Measurements from ENCODE around the gene CUL1.
"Not testable (repeated sequence)": the region's sequence is repeated elsewhere in the genome, so short reads cannot be mapped to it uniquely, and the experiment has no call there.

CUL1 gene

GRCh38 chr7:148698007-148698396 lies 701 bp upstream of the CUL1 start:
- DNase-seq = peak; percentile 68

GRCh38 chr7:148699024-148699781 lies 500 bp downstream of the CUL1 start:
- DNase-seq = peak; percentile 56

DNA sequence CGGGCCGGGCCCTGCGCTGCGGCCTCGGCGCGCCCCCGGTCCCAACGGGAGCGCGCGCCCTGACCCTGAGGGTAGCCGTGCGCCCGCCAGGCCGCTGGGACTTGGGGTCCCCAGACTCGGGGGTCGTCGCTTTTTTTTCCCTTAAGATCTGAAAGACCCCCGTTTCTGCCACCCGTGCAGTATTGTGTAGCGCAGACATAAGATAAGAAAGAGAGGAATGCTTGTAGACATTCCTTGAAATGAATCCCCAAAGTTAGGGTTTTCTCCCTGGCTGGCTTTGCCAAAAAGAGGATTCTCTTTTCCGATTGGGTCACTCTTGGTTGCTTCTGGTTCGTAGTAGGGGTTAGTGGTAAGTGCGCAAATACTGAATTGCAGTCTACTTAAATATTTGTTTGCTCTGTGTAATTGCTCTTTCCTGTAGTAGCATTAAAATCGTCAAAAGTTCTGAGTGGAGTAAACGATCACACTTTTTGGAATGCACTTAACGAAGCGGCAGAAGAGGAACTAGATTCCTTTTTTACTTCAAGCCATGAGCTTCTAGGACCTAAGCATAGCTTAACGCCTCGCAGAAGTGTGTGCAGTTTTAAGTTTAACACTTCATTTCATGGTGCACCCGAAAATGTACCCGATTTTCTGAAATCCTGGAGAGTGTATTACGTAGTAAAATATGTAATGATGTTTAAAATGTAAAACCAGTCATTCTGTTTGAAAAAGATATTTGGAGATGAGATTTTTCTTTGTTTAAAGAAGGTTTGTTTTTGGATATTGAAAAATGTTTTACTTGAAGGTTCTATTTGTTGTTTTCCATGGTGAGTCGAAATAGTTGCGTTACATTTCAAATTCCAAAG lies 1.3 kb downstream of the CUL1 start:
- peak; percentile 41 for DNase-seq

DNA sequence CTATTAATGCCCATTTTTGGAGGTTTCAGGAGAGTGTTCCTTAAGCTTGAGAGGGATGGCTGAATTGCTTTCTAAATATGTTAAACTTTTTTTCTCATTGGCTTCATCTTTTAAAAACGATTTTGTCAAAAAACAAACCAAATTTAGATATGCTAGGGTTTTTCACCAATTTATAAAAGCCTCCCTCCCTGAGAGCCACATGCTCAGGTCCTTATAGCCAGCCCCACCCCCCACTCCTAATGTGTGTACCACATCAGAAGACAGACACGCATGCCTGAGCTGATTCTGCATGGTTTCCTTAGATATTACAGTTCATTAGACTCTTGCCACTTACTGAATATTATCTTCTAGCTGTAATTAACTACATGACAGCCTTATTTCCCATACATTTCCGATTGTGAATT lies 2.0 kb downstream of the CUL1 start:
- no peak for DNase-seq

- DNase-seq = no peak
These were observed 2.7 kb downstream of the CUL1 start for GRCh38 chr7:148701414-148701813.

GRCh38 chr7:148702876-148703670 lies 4.4 kb downstream of the CUL1 start:
- DNase-seq = no peak

GRCh38 chr7:148703671-148703962 lies 4.9 kb downstream of the CUL1 start:
- not testable (repeated sequence) for DNase-seq

- DNase-seq = no peak
These were observed 5.5 kb downstream of the CUL1 start for GRCh38 chr7:148704189-148704588.

DNA sequence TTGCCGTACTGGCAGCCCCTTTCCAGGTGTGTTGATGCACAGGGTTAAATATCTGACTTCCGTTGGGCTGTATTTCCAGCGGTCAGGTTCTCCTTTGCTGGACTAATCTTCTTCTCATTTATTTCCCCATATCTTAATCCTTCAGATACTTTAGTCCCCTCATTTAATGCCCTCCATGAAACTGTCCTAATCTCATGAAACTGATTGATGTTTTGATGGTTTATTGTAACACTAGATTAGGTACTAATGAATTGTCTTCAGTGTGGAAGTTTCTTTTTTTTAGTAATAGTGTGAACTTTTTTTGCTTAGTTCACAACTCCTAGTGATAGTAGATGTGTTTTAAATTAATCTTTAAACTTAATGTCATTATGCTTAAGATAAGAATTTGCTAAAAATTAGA lies 6.3 kb downstream of the CUL1 start:
- DNase-seq = no peak

GRCh38 chr7:148706368-148706767 lies 7.7 kb downstream of the CUL1 start:
- no peak for DNase-seq

- DNase-seq = no peak
These were observed 9.6 kb downstream of the CUL1 start for GRCh38 chr7:148708026-148708885.

DNA sequence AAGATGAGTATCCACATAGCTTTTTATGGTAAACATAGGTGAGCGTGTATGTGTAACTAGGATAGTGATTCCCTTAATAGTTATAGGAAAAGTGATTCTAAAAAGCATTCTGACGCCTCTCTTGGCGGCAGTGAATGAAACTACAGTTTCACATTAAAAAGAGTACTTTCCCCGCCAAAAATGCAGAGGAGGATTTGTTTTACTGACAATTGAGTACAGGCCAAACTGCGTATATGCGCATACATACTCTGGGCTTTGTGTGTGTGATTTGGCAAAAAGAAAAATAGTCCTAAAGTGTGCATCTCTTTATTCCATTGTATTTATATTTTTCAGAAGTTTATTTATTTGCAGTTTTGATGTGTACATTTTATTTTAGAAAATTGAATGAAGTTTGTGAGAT lies 10.3 kb downstream of the CUL1 start:
- DNase-seq = no peak

DNA sequence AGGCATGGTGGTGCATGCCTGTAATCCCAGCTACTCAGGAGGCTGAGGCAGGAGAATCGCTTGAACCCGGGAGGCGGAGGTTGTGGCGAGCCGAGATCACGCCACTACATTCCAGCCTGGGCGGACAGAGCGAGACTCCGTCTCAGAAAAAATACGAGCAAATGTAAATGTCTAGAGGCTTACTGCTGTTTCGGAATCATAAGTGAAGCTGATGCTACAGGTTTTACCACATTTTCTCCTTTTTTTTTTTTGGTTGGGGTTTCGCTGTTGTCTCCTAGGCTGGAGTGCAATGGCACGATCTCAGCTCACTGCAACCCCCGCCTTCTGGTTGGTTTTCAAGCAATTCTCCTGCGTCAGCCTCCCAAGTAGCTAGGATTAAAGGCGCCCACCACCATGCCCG lies 11.7 kb downstream of the CUL1 start:
- DNase-seq = not testable (repeated sequence)

- DNase-seq = no peak
These were observed 12.7 kb downstream of the CUL1 start for GRCh38 chr7:148711191-148712102.

- no peak for DNase-seq
These were observed 14.1 kb downstream of the CUL1 start for GRCh38 chr7:148712678-148713329.

DNA sequence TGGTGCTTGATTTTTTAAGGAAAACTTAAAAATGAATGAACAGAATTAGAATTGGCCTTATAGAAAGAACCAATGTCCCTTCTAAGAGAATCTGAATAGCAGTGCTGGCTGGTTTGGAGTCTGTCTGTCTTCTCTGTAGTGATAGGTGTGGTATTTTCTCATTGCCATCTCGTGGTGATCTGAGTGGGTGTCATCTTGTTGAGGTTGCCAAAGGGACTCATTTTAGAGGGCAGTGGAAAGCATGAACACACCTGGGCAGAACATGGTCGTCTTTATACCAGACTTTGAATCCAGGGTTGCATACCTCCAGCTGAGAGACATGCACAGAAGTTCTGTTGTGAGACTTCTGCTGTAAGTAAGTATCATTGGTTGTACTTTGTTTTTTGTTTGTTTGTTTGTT lies 15.8 kb downstream of the CUL1 start:
- no peak for DNase-seq

- DNase-seq = no peak
These were observed 16.3 kb downstream of the CUL1 start for GRCh38 chr7:148715027-148715426.

DNA sequence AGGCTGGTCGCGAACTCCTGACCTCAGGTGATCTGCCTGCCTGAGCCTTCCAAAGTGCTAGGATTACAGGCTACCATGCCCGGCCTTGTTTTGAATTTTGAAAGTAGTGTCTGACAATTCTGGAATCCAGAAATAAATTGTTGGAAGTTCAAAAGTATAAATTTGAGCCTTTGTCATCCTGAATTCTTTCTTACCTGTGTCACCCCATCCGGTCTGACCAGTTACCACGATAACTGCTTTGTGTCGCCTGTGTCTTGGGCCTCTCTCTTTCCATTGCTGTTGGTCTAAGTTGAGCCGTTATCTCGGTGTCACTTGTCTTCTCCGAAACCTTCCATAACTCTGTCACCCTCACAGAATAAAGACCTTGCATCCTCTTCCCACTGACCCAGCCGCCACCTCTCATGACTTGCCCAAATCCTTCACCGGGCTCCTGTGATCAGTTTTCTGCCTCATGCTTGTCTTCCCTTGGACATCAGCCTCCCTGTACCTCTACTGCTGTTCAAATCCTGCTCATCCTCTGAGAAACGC lies 18.6 kb downstream of the CUL1 start:
- DNase-seq = no peak

GRCh38 chr7:148718431-148718830 lies 19.7 kb downstream of the CUL1 start:
- no peak for DNase-seq

DNA sequence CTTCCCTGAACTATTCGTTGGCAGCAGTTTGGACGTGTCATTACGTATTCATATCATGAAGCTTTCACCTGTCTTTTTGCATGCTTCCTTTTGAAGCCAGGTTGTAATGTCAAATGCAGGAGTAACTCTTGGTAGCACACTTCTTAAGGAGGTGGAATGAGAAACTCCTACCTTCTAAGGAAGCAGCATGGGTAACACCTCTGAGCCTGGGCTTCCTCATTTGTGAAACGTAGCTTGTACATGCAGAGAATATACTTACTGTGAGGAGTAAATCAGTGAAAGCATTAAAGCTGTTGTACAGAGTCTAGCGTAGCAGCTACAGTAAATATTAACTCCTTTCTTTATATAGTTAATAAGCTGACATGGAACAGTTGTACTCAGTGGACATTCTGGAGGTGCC lies 21.1 kb downstream of the CUL1 start:
- no peak for DNase-seq

DNA sequence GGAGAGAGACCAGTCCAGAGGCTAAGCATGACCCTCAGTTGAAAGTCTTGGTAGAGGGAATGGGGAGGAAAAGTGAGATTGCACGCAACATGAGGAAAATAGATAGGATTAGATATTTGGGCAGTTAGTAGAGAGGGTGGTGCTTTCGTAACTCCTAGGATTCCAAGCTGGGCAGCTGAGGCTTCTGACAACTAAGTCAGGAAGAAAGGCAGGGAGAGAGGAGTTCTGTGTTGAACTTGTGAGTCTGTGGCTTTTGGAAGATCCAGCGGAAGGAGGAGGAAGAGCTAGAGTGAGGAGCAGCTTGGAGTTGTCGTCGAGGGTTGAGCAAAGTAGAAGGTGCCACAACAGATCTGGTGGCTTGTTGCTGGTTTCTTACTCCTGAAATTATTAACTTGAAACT lies 21.8 kb downstream of the CUL1 start:
- DNase-seq = no peak

All from NCI-H1092 treated with DMSO at 0.1 percent for 48 hours (cell line).